HG02588 (cell line): ENCODE results near the gene UBXN2A.

ENCODE experiments used
- ATAC-seq: cut with Tn5 transposase; IDR thresholded peaks from one replicate; pipeline ENCODE4 v1.9.1; 2021; ENCODE audit warnings: mild to moderate bottlenecking, moderate library complexity; ENCODE audit not compliant: unreplicated experiment

The UBXN2A gene

GRCh38 chr2:23939987-23940717 lies at the start of gene UBXN2A:
Gene UBXN2A, plus strand, starts transcription at chr2:23940463. Its CDS starts 17,852 bp downstream, at chr2:23958315.
- peak; percentile 77 for ATAC-seq

- ATAC-seq, result no peak
Observed at GRCh38 chr2:23900133-23900532, 40.1 kb upstream of the UBXN2A start.

GRCh38 chr2:23900541-23901322 lies 39.5 kb upstream of the UBXN2A start:
- no peak for ATAC-seq

GRCh38 chr2:23901966-23902846 lies 38.1 kb upstream of the UBXN2A start:
- no peak for ATAC-seq

- ATAC-seq, result no peak
Observed at GRCh38 chr2:23903034-23903433, 37.2 kb upstream of the UBXN2A start.

- no peak for ATAC-seq
Observed at GRCh38 chr2:23904215-23904614, 36.0 kb upstream of the UBXN2A start.

- no peak for ATAC-seq
Observed at GRCh38 chr2:23904692-23905091, 35.6 kb upstream of the UBXN2A start.

GRCh38 chr2:23905155-23905554 lies 35.1 kb upstream of the UBXN2A start:
- ATAC-seq, result no peak

GRCh38 chr2:23912054-23912453 lies 28.2 kb upstream of the UBXN2A start:
- no peak for ATAC-seq

- no peak for ATAC-seq
Observed at GRCh38 chr2:23915327-23915726, 24.9 kb upstream of the UBXN2A start.

- ATAC-seq, result no peak
Observed at GRCh38 chr2:23916727-23917405, 23.4 kb upstream of the UBXN2A start.

GRCh38 chr2:23918837-23919489 lies 21.3 kb upstream of the UBXN2A start:
- ATAC-seq, result no peak

- no peak for ATAC-seq
Observed at GRCh38 chr2:23924589-23925359, 15.5 kb upstream of the UBXN2A start.

GRCh38 chr2:23925702-23926289 lies 14.5 kb upstream of the UBXN2A start:
- peak; percentile 52 for ATAC-seq

GRCh38 chr2:23926290-23926749 lies 13.9 kb upstream of the UBXN2A start:
- ATAC-seq, result peak; percentile 19

GRCh38 chr2:23926750-23927571 lies 13.3 kb upstream of the UBXN2A start, which contains the start of gene ATAD2B:
Gene ATAD2B, minus strand, starts transcription at chr2:23927123. Its CDS starts 353 bp downstream, at chr2:23926770.
- peak; percentile 77 for ATAC-seq

- ATAC-seq, result no peak
Observed at GRCh38 chr2:23934259-23934658, 6.0 kb upstream of the UBXN2A start.
